GM23248 (cell line): ENCODE measurements around the gene RIC3.

Experiments used
- EZH2 ChIP-seq: fragments of 200-600 bp; sonication (generic); IDR thresholded peaks from 2 replicates; pipeline ENCODE4 v1.6.1; 2018; ENCODE audit warnings: antibody characterized with exemption, mild to moderate bottlenecking; ENCODE audit not compliant: insufficient read depth, poor library complexity, severe bottlenecking
- EZH2phosphoT487 ChIP-seq: fragments of 200-600 bp; sonication (generic); IDR thresholded peaks from 2 replicates; pipeline ENCODE4 v1.6.1; 2018; ENCODE audit warnings: antibody characterized with exemption, moderate library complexity, mild to moderate bottlenecking, low read depth; ENCODE audit not compliant: insufficient read depth

GRCh38 chr11:8164746-8165145 lies 4.1 kb downstream of the RIC3 start:
- TF ChIP-seq EZH2phosphoT487 (no peak), EZH2 (no peak)
